IPS-20b (cell line): Measurements from ENCODE around the gene SENP7.

Experiments
- H3K27ac ChIP-seq: one replicate; pipeline ENCODE4 v1.5.1; 2013; ENCODE audit warnings: low read length
- H3K27me3 ChIP-seq: 2 replicates; pipeline ENCODE4 v1.6.1; 2013; ENCODE audit warnings: mild to moderate bottlenecking, low read length, inconsistent platforms; ENCODE audit not compliant: insufficient read depth
- H3K36me3 ChIP-seq: 2 replicates; pipeline ENCODE4 v1.6.1; 2013; ENCODE audit warnings: low read depth, mild to moderate bottlenecking, inconsistent platforms, low read length, moderate library complexity; ENCODE audit not compliant: insufficient read depth
- H3K4me1 ChIP-seq: 2 replicates; pipeline ENCODE4 v1.6.1; 2013; ENCODE audit warnings: mild to moderate bottlenecking, control low read depth, inconsistent platforms, low read length, moderate library complexity; ENCODE audit not compliant: insufficient read depth
- H3K4me3 ChIP-seq: 2 replicates; pipeline ENCODE4 v1.5.1; 2013; ENCODE audit warnings: mild to moderate bottlenecking, low read length, inconsistent platforms
- H3K9ac ChIP-seq: 2 replicates; pipeline ENCODE4 v1.6.1; 2013; ENCODE audit warnings: low read depth, mild to moderate bottlenecking, inconsistent platforms, low read length, moderate library complexity
- H3K9me3 ChIP-seq: 2 replicates; pipeline ENCODE4 v1.6.1; 2013; ENCODE audit warnings: mild to moderate bottlenecking, low read depth, low read length, inconsistent platforms; ENCODE audit not compliant: insufficient read depth

SENP7 gene

DNA sequence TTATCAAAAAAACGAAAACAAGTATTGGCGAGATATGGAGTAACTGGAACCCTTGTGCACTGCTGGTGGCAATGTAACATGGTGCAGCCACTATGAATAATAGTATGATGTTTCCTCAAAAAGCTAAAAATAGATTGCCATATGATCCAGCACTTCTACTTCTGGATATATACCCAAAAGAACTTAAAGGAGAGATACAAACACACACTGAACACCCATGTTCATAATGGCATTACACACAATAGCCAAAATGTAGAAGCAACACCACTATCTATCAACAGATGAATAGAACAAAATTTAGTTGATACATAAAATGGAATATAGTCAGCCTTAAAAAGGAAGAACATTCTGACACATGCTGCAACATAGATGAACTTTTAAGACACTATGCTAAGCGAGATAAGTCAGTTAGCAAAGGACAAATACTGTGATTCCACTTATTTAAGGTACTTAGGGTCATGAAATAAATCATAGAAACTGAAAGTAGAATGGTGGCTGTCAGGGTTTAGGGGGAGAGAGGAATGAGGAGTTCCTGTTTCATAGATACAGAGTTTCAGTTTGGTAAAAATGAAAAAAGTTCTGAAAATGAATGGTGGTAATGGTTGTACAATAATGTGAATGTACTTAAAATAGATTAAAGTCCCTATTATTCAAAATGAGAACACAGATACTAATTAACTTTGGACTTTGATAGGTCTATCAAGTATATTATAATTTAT lies 133.2 kb downstream of the SENP7 start:
- no peak overlapping the region for H3K9ac ChIP-seq
- no peaks in the 10 kb centered on the region for H3K36me3 ChIP-seq
- no peak overlapping the region for H3K27ac ChIP-seq
- no peaks in the 10 kb centered on the region for H3K9me3 ChIP-seq
- H3K4me1 ChIP-seq, result peaks cover 7% of the 10 kb centered on the region; the same call in 1 of the 2 replicates
- H3K27me3 ChIP-seq, result no peaks in the 10 kb centered on the region
- no peak overlapping the region for H3K4me3 ChIP-seq

DNA sequence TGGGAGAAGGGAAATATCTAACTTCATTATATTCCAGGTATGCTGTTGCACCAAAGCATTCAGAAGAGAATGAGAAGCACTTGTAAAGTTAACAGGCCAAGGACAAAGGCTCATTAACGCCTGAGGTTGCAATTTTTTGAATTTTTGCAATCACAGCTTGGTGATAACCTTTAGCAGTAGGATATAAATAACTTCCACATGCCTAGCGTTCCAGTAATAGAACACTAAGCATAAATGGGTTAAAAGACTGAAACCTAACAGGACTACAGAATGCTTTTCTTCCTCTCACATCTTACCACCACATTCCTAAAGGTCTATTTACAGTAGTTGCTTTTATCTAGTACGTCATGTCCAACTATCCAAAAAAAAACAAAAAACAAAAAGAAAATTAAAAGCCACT lies 135.2 kb downstream of the SENP7 start:
- H3K36me3 ChIP-seq, result no peaks in the 10 kb centered on the region
- H3K27ac ChIP-seq, result no peak overlapping the region
- no peak overlapping the region for H3K4me3 ChIP-seq
- no peaks in the 10 kb centered on the region for H3K9me3 ChIP-seq
- H3K27me3 ChIP-seq, result no peaks in the 10 kb centered on the region
- H3K9ac ChIP-seq, result no peak overlapping the region
- peaks cover 4% of the 10 kb centered on the region; the same call in 1 of the 2 replicates for H3K4me1 ChIP-seq

DNA sequence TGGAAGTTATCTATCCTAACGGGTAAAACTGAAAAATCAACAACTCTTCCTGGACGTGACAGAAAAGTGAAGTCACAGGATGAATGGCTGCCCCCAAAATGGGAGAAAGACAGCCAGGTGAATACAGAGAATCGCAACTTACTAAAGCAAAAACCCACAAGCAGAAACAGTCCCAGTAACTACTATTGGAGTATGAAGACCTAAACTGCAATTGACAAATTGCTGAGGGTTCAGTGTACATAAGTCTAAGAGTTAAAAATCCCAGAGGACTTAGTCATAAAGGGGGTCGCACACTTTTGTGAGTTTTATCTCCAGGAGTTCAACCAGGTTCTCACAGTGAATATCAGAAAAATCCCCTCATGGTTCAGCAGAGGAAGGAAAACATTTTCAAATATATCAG lies 135.8 kb downstream of the SENP7 start:
- Histone ChIP-seq H3K27ac (no peak overlapping the region), H3K4me1 (peaks cover 4% of the 10 kb centered on the region; the same call in 1 of the 2 replicates), H3K9me3 (no peaks in the 10 kb centered on the region), H3K4me3 (no peak overlapping the region), H3K9ac (no peak overlapping the region), H3K27me3 (no peaks in the 10 kb centered on the region), H3K36me3 (no peaks in the 10 kb centered on the region)

DNA sequence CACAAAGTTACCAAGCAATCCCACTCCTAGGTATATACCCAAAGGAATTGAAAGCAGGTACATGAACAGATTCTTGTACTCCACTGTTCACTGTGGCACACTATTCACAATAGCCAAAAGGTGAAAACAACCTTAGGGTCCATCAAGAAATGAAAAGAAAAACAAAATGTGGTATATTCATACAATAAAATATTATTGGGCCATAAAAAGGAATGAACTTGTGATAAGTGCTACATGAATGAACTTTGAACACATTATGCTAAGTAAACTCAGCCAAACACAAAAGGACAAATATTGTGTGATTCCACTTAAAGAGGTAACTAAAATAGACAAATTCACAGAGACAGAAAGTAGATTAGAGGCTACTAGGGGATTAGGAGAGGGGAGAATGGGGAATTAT lies 137.4 kb downstream of the SENP7 start:
- no peak overlapping the region for H3K4me3 ChIP-seq
- no peak overlapping the region for H3K27ac ChIP-seq
- H3K27me3 ChIP-seq, result no peaks in the 10 kb centered on the region
- no peaks in the 10 kb centered on the region for H3K9me3 ChIP-seq
- H3K4me1 ChIP-seq, result peaks cover 4% of the 10 kb centered on the region; the same call in 1 of the 2 replicates
- H3K36me3 ChIP-seq, result no peaks in the 10 kb centered on the region
- no peak overlapping the region for H3K9ac ChIP-seq

DNA sequence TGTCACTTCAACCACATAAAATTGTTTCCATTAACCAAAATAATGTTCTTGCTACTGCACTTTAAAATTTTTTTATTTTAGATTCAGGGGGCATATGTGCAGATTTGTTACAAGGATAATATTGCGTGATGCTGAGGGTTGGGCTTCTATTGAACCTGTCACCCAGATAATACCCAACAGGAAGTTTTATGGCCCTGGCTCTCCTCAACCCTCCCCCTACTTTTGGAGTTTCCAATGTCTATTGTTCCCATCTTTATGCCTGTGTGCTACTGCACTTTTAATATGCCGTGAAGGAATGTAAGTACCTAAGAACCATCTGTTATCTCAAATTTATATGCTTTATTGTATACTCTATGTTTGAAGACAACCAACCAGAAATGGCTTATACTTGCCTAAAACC lies 150.6 kb downstream of the SENP7 start:
- Histone ChIP-seq H3K27ac (no peak overlapping the region), H3K9me3 (no peaks in the 10 kb centered on the region), H3K9ac (no peak overlapping the region), H3K4me3 (no peak overlapping the region), H3K4me1 (no peaks in the 10 kb centered on the region), H3K27me3 (no peaks in the 10 kb centered on the region), H3K36me3 (no peaks in the 10 kb centered on the region)

DNA sequence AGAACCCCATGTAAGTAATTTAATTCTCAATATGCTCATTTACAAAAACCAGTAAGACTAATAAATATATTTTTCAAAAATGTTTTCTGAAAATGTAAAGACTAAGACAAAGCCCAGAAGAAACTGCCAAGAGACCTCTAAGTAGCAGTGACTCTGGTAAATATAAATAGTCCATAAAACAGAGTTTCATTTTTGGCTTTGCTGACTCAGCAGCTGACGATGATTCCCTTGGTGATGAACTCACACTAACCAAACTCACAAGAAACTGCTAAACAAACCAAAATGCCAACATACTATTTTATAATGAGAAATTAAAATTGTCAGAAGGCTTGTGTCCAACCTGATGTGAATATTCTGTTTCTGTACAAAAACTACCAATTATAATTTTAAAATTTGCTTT lies 161.2 kb downstream of the SENP7 start:
- no peak overlapping the region for H3K27ac ChIP-seq
- no peaks in the 10 kb centered on the region for H3K4me1 ChIP-seq
- no peak overlapping the region for H3K9ac ChIP-seq
- no peak overlapping the region for H3K4me3 ChIP-seq
- H3K27me3 ChIP-seq, result no peaks in the 10 kb centered on the region
- no peaks in the 10 kb centered on the region for H3K9me3 ChIP-seq
- H3K36me3 ChIP-seq, result no peaks in the 10 kb centered on the region

DNA sequence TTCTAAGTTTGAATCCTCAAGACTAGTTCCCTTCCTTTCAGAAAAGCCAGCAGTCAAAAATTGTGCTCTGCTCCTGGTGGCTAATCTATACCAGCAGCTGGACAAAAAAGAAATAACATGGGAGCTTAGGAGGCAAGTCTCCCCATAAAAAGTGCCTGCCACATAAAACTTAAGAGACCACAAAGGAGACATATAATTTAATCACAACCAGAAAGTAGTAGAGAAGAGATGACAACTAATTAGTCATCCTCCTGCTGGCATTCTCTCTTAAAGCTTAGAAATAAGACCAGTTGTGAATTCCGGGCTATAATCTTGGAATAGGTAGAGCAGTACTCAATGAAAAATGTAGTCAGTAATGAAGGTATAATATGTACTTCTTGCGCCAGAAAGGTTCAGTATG lies 172.4 kb downstream of the SENP7 start:
- no peak overlapping the region for H3K9ac ChIP-seq
- no peaks in the 10 kb centered on the region for H3K27me3 ChIP-seq
- H3K27ac ChIP-seq, result no peak overlapping the region
- H3K36me3 ChIP-seq, result no peaks in the 10 kb centered on the region
- no peak overlapping the region for H3K4me3 ChIP-seq
- no peaks in the 10 kb centered on the region for H3K4me1 ChIP-seq
- no peaks in the 10 kb centered on the region for H3K9me3 ChIP-seq

DNA sequence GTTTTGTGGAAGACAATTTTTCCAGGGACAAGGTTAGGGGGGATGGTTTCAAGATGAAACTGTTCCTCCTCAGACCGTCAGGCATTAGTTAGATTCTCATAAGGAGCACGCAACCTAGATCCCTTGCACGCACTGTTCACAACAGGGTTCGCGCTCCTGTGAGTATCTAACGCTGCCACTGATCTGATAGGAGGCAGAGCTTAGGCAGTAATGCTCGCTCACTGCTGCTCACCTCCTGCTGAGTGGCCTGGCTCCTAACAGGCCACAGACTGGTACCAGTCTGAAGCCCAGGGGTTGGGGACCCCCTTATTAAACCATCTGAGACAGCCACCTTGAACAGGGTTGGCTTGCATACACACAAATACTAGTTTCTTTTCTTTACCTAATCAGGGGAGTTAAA lies 179.1 kb downstream of the SENP7 start:
- Histone ChIP-seq H3K4me1 (no peaks in the 10 kb centered on the region), H3K27me3 (no peaks in the 10 kb centered on the region), H3K4me3 (no peak overlapping the region), H3K36me3 (no peaks in the 10 kb centered on the region), H3K9ac (no peak overlapping the region), H3K9me3 (no peaks in the 10 kb centered on the region), H3K27ac (no peak overlapping the region)

DNA sequence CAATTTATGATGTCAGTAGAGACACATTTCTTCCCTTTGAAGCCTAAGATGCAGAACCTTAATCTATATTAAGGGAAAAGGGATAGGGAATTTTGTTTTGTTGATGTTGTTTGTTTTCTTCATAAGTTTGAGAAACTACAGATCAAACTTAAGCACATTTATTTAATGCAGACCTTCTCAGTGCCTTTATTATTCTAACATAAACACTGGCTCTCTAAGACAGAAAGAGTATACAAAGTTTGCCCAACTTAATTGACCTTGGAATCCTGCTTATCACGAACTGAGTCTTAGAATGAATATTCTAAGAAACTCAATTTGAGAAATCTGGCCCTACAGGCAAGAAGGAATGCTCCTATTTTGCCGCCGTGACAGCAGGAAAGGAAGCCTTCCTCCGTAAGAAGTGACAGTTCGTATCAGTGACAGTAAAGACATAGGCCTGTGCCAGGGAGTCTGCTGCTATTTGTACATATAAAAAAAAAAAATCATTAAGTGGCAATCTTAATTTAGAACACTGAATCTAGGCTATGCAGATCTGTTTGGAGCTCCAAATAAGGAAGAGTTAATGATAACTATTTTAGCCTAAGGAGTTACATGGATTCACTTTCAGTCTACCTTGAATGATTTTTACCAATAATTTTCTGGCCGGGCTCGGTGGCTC lies 183.9 kb downstream of the SENP7 start:
- Histone ChIP-seq H3K4me1 (no peaks in the 10 kb centered on the region), H3K9me3 (no peaks in the 10 kb centered on the region), H3K4me3 (no peak overlapping the region), H3K9ac (no peak overlapping the region), H3K36me3 (no peaks in the 10 kb centered on the region), H3K27ac (no peak overlapping the region), H3K27me3 (no peaks in the 10 kb centered on the region)

DNA sequence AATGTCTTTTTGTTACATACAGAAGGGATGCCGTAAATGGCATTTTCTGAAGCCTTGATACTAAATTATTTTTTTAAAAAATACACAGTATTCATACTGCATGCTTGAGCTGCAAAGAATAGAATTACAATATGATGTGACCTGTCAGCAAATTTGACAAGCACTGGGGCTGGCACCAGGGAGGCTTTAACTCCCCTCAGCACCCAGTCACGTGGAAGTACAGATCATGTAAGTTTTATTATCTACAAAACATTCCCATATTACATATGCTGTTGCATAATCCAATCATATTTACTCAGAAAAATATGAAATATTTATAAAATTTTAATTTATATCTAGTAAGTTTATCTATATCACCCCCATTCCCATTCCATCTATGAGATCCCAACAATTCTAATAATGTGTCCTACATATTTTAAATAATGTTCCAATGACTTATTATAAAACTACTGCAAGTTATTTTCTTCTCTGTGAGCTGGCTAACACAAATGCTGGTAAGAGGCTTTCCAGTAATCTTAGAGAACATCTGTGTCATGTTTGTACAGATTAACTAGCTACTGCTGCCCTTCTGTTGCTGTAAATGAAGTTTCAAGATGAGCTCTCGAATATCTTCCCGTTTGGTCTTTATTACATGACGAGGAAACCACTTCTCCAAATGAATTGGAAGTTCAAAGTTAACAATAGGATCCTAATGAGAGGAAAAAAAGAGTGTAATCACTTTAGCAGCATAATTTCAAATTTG lies 187.4 kb downstream of the SENP7 start:
- Histone ChIP-seq H3K36me3 (no peaks in the 10 kb centered on the region), H3K27me3 (no peaks in the 10 kb centered on the region), H3K4me3 (no peak overlapping the region), H3K9ac (no peak overlapping the region), H3K4me1 (no peaks in the 10 kb centered on the region), H3K27ac (no peak overlapping the region), H3K9me3 (no peaks in the 10 kb centered on the region)

DNA sequence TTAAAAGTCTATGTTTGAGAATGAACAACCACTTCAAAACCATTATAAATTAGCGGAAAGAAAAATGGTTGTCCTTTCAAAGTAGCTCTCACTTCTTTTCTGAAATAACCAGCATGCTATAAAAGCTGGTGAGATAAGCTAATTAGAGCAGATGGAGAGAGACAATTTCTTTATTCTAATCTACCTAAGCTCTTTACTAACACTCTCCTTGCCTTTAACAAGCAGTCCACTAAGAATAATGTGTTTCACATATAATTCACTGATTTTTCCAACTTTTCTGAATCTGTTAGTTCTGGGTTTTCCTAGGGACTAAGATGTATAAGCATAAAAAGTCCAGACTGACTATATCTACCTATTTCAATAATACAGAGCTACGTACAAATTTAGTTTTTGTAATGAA lies 192.5 kb downstream of the SENP7 start, which contains the start of gene IMPG2:
IMPG2 (minus strand) TSS at position 101 of the 400 bp plus-strand sequence. CDS start 203 bp downstream, outside the sequence.
- Histone ChIP-seq H3K4me3 (no peak within 1 kb of the TSS), H3K4me1 (no peaks in the 10 kb centered on the region), H3K36me3 (no peaks in the 10 kb centered on the region), H3K9ac (no peak within 1 kb of the TSS), H3K27me3 (no peaks in the 10 kb centered on the region), H3K27ac (no peak within 1 kb of the TSS), H3K9me3 (no peaks in the 10 kb centered on the region)

DNA sequence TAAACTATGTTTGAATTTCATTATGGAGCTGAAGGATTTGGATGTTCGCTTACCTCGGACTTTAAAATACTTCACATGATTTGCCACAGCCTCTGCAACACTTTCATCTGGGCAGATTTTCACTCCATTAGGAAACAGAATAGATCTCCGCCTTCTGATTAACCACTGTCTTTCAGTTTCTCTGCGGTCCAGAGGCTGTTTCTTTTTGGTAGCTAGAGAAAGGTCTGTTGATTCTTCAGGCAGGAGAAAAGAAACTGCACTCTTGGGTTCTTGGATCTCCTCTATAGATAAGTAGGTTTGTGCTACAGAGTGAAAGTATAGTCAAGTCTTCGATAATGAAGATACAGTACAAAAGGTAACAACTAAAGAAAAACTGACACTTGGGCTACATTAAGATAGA lies 193.5 kb downstream of the SENP7 start:
- Histone ChIP-seq H3K27me3 (no peaks in the 10 kb centered on the region), H3K4me1 (no peaks in the 10 kb centered on the region), H3K4me3 (no peak overlapping the region), H3K9me3 (no peaks in the 10 kb centered on the region), H3K36me3 (no peaks in the 10 kb centered on the region), H3K27ac (no peak overlapping the region), H3K9ac (no peak overlapping the region)
